KOPT-K1 (cell line): ENCODE data around the gene AGBL4.
"Not testable (repeated sequence)": the region's sequence is repeated elsewhere in the genome, so short reads cannot be mapped to it uniquely, and the experiment has no call there.

ENCODE experiments used
- H3K27ac ChIP-seq: fragments of 200-600 bp; sonication (generic); 2 replicates; pipeline ENCODE4 v1.5.1; 2016; ENCODE audit warnings: antibody characterized with exemption, mild to moderate bottlenecking, low read depth, low read length; ENCODE audit not compliant: poor library complexity, severe bottlenecking
- H3K36me3 ChIP-seq: fragments of 200-600 bp; sonication (generic); 2 replicates; pipeline ENCODE4 v1.5.1; 2017; ENCODE audit warnings: antibody characterized with exemption, mild to moderate bottlenecking, low read length, moderate library complexity; ENCODE audit not compliant: insufficient read depth
- H3K9me3 ChIP-seq: fragments of 200-600 bp; sonication (generic); 2 replicates; pipeline ENCODE4 v1.5.1; 2017; ENCODE audit warnings: antibody characterized with exemption, low read length, mild to moderate bottlenecking; ENCODE audit not compliant: insufficient read depth, poor library complexity, severe bottlenecking

AGBL4 gene

GRCh38 chr1:49052102-49052501 is 971.7 kb downstream of the AGBL4 start:
- Histone ChIP-seq H3K27ac (no peak overlapping the region), H3K9me3 (no peaks in the 10 kb centered on the region), H3K36me3 (no peaks in the 10 kb centered on the region)

GRCh38 chr1:49051647-49052046 is 972.1 kb downstream of the AGBL4 start:
- no peaks in the 10 kb centered on the region for H3K9me3 ChIP-seq

GRCh38 chr1:49050041-49050440 is 973.7 kb downstream of the AGBL4 start:
- Histone ChIP-seq H3K36me3 (no peaks in the 10 kb centered on the region), H3K9me3 (no peaks in the 10 kb centered on the region)

More at GRCh38 chr1:49051647-49052046, 972.1 kb downstream of the AGBL4 start:
- no peak overlapping the region for H3K27ac ChIP-seq
- no peaks in the 10 kb centered on the region for H3K36me3 ChIP-seq

GRCh38 chr1:49048188-49048587 is 975.6 kb downstream of the AGBL4 start:
- Histone ChIP-seq H3K9me3 (no peaks in the 10 kb centered on the region), H3K36me3 (no peaks in the 10 kb centered on the region), H3K27ac (no peak overlapping the region)

More at GRCh38 chr1:49050041-49050440, 973.7 kb downstream of the AGBL4 start:
- no peak overlapping the region for H3K27ac ChIP-seq

GRCh38 chr1:49046305-49046704 is 977.4 kb downstream of the AGBL4 start:
- no peaks in the 10 kb centered on the region for H3K36me3 ChIP-seq
- no peak overlapping the region for H3K27ac ChIP-seq
- H3K9me3 ChIP-seq: no peaks in the 10 kb centered on the region

- no peaks in the 10 kb centered on the region for H3K36me3 ChIP-seq
- H3K27ac ChIP-seq: no peak overlapping the region
- H3K9me3 ChIP-seq: no peaks in the 10 kb centered on the region
Measured at GRCh38 chr1:49045371-49045770, 978.4 kb downstream of the AGBL4 start.

GRCh38 chr1:49036700-49037099 is 987.1 kb downstream of the AGBL4 start:
- Histone ChIP-seq H3K27ac (no peak overlapping the region), H3K9me3 (no peaks in the 10 kb centered on the region), H3K36me3 (no peaks in the 10 kb centered on the region)

GRCh38 chr1:49028396-49028795 is 995.4 kb downstream of the AGBL4 start:
- Histone ChIP-seq H3K27ac (no peak overlapping the region), H3K9me3 (peaks cover 10% of the 10 kb centered on the region), H3K36me3 (no peaks in the 10 kb centered on the region)

- Histone ChIP-seq H3K9me3 (peaks cover 10% of the 10 kb centered on the region), H3K36me3 (no peaks in the 10 kb centered on the region), H3K27ac (no peak overlapping the region)
Measured at GRCh38 chr1:49026230-49026811, 997.4 kb downstream of the AGBL4 start.

- Histone ChIP-seq H3K27ac (no peak overlapping the region), H3K36me3 (no peaks in the 10 kb centered on the region), H3K9me3 (no peaks in the 10 kb centered on the region)
Measured at GRCh38 chr1:49016030-49016977, 1007.5 kb downstream of the AGBL4 start.

- no peaks in the 10 kb centered on the region for H3K36me3 ChIP-seq
- H3K9me3 ChIP-seq: no peaks in the 10 kb centered on the region
- H3K27ac ChIP-seq: no peak overlapping the region
Measured at GRCh38 chr1:49013079-49013478, 1010.7 kb downstream of the AGBL4 start.

- H3K27ac ChIP-seq, H3K36me3 ChIP-seq, H3K9me3 ChIP-seq: not testable (repeated sequence)
Measured at GRCh38 chr1:49002981-49003380, 1020.8 kb downstream of the AGBL4 start.

GRCh38 chr1:48999321-48999720 is 1024.4 kb downstream of the AGBL4 start:
- Histone ChIP-seq H3K9me3 (no peaks in the 10 kb centered on the region), H3K36me3 (no peaks in the 10 kb centered on the region), H3K27ac (no peak overlapping the region)

GRCh38 chr1:48996311-48996710 is 1027.4 kb downstream of the AGBL4 start:
- no peaks in the 10 kb centered on the region for H3K9me3 ChIP-seq
- no peaks in the 10 kb centered on the region for H3K36me3 ChIP-seq
- H3K27ac ChIP-seq: no peak overlapping the region

GRCh38 chr1:48988633-48989197 is 1035.0 kb downstream of the AGBL4 start:
- Histone ChIP-seq H3K27ac (no peak overlapping the region), H3K36me3 (no peaks in the 10 kb centered on the region), H3K9me3 (no peaks in the 10 kb centered on the region)
